SHP77 treated with DMSO at 0.1 percent for 48 hours (cell line): ENCODE data around the gene SETD3.

Experiments
- DNase-seq: peaks from one replicate; lab custom pipeline; 2025; lab: John Stamatoyannopoulos, UW

Gene SETD3

DNA sequence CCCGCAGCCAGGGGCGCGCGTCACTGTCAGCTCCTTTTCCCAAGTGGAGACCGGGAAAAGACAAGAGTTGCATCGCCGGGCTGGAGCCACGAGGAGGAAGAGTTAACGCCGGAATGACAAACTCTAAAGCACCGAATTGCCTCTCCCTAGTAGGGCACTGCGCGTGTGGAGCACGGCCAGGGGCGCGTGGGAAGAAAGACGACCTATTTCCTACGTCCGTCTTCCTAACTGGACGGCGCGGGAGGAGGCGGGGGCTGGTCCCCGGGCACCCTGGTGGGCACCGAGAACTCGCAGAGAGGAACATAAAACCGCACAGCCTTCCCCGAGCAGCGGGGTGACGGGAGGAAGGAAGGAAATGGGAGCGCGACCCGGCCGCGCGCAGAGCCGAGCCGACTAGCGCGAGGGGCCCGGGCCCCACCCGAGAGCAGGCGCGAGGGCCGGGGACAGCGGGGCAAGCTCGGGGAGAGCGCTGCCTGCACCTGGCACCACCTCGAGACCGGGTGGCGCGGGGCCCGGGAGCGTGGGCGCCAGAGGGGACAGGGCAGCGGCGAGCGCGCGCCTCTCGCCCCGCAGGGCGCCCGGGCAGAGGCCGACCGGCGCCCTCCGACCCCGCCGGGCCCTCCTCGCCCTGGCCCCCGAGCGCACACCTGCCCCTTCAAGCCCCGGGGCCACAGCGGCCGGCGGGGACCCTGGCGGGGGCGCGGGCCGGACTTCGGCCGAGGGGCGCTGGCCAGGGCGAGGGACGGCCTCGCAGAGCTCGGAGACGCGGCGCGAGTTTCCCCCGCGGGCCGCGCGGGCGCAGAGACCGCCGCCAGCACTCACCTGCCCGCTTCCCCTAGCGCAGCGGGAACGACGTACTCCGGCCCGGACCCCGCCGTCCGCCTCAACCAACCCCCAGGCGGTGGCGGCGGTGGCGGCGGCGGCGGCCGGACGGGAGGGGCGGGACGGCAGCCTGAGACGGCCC, at the start of gene SETD3:
TSS of gene SETD3 (minus strand) at position 954 of the 964 bp plus-strand sequence. CDS start 15,054 bp downstream, outside the sequence.
- no peak for DNase-seq

DNA sequence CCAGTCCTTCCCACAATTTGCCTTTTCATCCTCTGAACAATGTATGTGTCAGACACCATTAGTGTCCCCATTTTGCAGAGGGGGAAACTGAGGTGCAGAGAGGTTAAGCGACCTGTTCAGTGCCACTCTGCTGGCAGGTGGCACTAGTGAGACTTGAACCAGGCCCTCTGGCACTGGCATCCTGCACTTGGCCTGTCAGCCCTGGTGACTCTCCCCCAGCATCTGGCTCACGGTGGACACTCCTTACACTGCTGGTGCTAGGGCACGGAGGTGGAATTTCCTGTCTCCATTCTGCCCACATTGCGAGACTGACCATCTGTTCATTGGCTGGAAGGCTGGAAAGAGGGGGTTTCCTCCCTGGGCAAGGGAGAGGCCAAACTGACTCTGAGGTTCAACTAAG, 49.2 kb upstream of the SETD3 start:
- no peak for DNase-seq

DNA sequence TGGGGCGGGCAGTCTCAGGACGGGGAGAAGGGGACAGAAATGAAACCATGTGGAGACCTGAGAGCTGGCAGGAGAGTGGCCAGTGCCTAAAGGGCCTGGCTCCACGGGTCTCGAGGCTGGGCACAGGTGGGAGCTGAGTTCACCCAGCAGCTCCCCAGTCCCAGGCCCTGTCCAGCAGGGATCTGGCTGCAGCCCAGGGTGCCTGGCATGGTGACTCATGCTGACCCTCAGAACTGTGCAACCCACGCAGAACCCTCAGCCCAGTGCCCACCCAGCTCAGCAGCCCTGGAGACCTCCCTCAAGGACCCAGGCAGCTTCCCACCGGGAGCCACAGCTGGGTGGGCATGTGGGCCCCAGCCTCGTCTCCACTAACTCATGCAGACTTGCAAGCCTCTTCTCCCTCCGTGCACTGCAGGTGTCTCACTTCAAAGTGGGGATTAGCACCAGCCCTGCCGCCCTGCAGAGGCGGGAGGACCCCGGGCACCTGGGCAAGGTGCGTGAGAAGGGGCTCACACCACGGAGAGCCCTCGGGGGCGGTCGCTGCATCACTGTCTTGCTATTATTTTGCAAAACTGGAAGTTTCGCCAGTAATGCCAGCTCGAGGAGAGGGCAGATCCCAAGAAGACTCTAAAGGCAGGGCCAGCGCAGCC, 46.9 kb upstream of the SETD3 start:
- no peak for DNase-seq

DNA sequence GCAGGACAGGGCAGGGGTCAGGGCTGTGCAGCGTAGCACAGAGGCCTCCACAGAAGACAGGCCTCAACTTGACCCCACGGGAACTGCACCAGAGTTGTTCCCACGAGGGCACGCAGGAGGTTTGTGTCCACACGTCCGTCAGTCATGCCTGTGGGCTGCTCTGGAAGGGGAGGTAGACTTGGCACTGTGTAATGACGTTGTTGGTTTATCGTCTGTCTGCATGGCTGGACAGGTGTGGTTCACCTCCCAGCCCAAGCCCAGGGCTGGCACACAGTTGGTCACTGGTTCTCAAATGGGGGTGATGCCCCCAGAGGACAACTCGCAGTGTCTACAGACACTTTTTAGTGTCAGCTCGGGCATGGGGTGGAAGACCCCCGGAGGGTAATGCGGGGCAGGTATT, 46.4 kb upstream of the SETD3 start:
- DNase-seq, result no peak

DNA sequence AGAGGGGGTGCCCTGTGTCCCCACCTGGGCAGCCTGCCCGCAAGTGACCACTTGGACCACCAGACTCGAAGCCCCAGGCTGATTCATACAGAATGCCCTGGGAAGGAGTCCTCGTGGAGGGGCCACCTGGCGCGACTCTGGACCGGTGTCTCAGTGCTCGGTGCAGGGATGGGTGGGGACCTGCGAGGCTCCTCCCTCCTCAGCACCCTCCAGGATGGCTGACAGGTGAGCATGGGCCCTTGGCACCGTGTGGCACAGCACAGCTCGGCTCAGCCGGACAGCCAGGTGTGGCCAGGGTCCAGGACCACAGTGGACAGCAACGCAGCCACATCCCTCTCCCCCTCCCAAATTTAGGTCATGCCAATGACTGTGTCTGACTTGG, 45.0 kb upstream of the SETD3 start:
- DNase-seq, result no peak

DNA sequence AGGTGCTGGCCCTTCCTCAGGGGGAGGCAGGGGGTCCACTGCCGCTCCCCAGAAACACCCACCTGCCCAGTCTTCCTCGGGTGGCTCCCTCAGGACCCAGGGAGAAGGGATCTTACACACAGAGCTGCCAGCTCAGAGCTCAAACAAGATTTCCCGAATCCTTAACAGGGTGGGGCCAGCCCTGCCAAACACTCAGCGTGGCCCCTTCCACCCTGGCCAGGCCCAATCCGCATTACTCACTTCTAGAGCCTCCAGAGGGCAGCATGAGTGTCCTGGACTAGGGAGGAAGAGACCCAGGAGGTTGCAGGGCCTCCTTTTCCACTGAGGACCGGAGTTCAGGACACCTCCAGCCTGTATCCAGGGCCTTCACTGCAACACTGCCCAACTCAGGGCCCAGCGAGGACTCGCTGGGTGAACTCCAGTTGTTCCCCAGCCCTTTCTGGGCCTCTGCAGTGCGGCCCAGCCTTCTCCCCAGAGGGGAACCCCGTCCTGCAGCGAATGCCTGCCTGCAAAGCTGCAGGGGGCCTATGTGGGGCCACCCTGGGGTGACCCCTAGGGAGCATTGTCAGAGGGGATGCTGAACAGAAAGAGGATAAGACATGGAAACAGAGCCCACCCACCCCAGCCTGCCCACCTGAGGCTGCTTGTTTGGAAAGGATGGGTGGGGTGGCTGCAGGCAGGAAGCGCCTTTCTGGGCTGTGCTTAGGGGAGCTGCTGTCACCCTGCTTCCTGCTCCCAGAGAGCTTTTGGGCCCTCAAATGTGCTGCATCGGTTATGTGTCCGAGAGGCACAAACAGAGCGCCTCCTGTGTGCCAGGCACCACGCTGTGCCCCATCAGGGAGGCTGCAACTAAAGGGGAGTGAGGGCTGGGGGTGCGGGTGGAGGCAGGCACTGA, 44.4 kb upstream of the SETD3 start:
- DNase-seq, result no peak

DNA sequence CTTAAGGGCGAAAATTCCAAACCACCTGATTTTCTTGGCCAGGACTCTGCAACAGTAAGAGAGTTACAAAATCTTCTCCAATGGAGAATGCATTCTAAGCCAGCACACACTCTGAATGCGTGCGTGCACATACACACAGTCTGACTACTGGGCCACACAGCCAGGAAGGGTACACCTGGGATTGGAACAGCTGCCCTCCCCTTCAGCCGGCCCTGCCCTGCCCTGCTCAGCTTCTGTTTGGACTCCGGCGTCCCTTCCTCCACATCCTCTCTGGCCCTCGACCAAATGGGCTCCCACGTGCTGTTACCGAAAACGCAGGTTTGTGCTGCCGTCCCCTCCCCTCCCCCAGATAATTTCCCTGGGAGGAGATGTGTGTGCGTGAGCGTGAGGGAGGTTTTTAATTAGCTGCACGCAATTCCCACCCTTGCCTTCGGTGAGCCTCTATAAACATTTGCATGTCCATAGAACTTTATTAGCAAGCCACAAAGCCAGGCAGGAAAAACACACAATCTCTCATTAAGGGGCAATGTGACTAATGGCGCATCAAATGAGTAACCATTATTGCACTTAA, 43.5 kb upstream of the SETD3 start:
- DNase-seq, result no peak

DNA sequence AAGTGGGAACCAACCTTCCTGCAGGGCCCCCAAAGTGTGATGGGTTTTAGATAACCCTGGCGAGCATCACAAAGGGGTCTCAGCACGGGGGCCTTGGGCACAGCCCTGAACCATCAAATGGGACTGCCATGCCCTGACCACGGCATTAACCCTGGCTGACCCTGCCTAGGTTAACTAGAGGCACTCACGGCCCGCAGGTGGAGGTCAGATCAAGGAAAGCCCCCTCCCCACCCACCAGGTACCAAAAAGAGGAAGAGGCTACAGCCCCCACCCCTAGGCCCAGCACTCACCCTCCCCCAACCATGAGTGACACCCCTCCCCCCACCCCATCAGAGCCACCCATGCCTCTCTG, 43.0 kb upstream of the SETD3 start:
- no peak for DNase-seq

DNA sequence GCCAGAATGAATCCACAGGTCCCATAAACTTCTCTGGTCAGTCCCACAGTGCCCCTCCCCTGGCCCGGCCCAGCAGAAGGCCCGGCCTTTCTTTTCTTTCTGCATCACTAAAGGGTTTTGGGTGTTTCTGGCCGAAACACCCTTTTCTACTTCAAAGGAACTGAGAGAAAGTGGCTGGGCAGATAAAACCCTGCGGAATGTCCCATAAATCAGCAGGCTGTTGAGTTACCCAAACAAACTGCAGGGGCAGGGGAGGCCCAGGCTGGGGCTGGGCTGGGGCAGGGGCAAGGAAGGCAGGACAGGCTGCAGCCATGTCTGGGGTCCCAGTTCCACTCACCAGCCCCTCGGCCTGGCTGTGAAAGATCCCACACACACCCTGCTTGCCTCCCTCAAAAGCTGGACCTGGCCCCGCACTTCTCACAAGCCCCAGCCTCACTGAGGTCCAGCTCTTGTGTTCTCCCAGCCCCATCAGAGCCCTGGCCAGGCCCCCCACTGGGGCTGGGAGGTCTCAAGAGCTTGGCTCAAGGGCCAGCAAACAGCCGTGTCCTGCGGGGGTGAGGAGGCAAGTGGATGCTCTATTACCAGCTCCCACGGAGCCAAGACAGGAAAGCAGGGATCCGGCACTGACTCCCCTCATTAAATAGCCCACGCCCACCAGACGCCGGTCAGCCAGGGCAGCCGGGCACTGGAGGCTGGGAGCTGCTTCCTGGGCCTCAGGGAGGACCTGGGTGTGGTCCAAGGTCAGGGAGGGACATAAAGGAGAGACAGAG, 42.5 kb upstream of the SETD3 start:
- DNase-seq, result no peak

DNA sequence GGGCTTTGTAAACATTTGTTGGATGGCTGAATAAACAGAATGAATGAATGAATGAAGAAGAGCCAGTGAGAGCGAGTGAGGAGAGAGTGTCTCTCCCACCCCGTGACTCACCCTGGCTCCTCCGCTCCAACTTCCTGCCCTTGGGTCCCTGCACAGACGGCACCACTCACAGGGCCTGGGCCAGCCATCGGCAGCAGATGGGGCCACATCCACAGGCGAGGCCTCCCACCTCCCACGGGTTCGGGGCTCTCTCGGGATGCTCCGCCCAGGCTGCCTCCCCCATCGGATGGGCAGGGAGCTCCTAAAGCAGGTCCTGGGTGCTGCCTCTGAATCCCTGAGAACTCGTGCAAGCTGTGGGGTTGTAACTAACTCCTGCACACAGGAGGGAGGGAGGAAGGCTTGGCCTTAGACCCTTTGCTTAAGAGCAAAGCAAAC, 41.8 kb upstream of the SETD3 start:
- no peak for DNase-seq

DNA sequence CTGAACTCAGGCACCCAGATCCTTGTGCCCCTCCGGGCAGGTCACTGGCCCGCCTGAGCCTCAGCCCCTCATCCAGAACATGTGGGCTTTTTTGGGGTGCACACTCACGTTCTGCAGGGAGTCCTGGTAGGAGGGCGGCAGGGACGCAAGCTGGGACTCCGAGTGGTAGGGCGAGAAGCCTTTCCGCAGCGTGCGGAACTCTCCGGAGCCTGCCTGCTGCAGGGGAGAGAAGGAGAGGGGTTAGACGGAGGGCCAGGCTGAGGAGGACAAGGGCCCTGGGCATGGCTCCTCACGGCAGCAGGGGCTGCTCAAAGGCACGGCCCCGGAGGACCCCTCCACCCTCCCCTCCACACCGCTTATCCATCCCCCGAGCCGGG, 41.4 kb upstream of the SETD3 start:
- DNase-seq, result no peak

DNA sequence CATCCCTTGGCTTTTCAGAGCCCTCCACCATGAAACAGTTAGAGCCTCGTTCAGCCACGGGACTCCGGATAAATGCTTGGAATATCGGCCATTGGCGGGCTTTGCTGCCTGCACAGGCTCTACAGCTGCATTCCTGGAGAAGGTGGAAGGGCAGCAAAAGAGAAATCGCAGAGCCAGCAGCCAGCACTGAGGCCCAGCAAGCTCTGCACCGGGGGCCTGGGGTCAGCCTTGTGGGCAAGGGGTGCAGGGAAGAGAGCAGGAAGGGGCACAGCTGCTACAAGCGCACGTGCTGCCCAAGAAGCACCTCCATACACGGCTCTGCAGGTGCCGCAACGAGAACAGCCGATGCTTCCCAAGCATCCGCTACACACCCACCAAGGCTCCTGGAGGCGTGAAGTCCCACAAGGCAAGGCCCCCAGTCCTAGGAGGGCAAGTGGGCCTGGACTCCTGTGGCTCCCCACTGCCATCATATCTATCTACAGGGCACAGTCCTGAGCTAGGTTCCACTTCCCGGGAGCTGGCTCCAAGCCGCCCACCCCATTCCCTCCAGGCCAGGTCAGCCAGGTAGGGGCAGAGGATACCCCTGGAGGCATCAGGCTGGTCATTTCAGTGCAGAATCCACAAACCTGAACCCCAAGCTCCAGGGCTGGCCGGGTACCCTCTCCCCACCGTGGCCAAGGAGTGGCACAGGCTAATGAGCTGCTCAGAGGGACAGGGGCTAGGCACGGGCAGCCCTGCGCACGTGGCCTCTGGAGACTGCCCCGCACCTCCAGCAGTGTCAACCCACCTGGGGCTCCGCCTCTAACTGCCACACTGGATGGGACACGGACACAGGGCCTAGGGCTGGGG, 40.7 kb upstream of the SETD3 start:
- no peak for DNase-seq

DNA sequence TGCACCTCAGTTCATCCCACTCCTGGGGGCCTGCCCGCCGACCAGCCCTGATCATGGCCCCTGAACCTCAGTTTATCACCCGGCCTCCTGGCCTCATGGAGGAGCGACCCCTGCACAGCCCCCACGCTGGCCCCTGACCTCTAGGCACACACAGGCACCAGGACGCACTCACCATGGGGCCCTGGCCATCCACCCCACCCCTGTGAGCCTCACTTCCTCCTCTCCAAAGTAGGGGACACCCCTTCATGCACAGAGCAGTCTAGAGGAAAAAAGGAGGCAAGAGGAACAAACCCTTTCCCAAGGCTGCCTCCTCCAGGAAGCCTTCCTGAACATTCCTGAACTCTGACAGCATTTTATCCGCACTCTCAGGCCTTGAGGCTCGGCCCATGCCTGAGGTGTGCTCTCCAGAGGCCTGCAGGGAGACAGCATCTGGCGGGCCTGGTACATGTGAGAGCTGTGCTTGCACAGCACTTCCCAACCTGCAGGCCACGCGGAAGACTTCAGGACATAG, 40.0 kb upstream of the SETD3 start:
- DNase-seq, result no peak

DNA sequence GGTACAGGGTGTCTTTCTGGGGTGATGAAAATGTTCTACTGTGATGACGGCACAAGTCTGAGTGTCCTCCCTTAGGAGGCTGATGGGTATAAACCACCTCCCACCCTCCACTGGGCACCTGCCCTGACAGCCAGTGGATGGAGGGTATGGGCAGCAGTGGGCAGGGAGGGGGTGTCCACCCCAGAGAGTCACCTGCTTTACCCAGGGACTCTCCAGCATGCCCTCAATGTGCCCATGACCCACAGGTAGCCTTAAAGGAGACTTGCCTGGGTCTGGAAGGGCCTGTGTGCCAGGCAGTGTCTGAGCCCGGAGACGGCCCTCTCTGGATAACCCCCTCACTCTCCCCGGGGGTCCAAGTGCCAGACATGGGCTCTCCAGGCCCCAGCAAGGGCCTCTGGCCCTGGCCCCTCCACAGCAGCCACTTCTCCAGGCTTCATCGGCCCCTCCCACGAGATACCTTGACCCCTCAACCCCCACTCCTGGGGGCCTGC, 39.3 kb upstream of the SETD3 start:
- DNase-seq, result no peak

DNA sequence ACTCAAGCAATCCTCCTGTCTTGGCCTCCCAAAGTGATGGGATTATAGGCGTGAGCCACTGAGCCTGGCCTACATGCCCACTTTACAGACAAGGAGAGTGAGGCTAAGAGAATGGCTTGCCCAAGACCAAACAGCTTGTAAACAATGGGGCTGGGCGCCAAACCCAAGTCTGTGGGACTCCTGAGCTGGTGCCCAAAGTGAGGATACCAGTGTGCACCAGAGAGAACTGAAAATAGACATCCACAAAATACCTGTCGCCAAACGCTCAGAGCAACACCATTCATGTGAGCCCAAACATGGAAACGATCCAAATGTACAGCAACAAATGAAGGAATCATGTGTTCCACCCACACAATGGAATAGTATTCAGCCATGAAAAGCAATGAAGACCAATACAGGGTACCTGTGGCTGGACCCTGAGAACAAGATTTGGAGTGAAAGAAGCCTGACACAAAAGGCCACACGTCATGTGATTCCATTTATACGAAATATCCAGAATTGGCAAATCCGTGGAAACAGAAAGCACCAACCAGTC, 38.8 kb upstream of the SETD3 start:
- no peak for DNase-seq

DNA sequence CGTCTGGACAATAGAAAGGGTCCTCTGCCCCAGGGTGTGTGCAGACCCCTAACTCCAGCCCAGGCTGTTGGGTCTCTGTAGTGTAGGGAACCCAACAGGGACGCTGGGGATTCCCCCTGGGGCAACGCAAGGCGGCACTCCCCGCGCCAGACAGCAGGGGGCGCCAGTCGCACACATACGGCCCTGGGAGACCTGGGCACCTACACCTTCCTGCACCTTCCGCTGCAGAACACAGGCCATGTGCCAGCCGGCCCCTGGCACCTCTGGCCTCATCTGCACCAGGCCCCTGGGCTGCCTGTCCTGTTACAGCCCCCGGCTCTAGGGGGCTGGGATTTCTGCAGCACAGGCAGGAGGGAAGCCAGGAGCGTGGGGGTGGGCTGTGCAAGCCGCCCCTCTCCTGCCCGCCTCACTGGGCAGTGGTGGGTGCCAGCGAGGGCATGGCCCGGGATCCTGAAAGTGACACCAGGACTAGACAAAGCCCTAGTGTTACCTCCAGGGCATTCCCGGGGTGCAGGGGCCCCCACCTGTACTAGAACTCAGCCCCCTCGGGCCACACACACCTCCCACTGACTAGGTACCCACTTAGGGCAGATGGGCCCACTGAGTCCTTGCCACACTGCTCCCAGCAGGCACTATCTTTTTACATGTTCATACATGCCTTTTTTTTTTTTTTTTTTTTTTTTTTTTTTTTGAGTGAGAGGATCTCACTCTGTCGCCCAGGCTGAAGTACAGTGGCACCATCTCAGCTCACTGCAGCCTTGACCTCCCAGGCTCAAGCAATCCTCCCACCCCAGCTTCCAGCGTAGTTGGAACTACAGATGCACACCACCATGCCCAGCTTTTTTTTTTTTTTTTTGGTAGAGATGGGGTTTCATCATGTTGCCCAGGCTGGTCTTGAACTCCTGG, 38.0 kb upstream of the SETD3 start:
- DNase-seq, result peak; percentile 23

DNA sequence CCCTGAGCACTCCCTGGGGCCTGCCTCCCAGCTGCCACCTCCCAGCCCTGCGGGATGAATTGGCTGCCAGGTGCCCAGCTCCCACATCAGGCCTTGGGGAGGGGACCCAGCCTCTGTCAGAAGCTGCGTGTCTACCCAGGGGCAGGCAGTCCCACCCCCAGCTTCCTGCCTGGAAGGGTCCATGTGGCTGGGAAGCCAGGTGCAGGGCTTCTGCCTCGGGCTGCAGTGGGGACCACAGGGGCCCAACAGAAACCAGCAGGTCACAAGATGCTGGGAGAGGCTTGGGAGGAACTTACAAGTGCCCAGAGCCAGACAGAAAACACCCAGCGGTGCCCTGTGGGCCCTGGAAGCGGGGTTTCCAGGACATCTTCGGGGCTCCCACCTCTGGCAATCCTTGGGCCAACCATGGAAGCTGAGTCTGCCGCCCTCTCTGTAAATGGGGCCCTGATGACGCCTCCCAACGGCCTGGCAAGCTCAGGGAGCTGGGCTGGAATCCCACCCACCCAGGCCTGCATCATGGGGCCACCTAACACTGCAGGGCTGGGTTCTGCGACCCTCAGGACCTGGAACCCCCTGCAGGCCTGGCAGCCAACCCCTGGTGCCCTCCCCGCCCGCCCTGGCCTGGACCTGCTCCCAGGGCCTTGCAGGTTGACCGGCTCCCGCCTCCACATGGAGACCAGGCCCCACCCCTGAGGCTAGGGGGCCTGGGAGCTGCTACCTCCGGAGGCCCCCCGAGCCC, 37.2 kb upstream of the SETD3 start:
- no peak for DNase-seq
